Activated T-cell treated with anti-CD3 and anti-CD28 coated beads, Interleukin-2, amount 50 U/mL, for 24 hours (primary cell): ENCODE measurements around the gene HPS1.

Experiments used
- DNase-seq: peaks from one replicate; pipeline ENCODE4 v3.0.0-alpha.2; 2020
- H3K27ac Mint-ChIP-seq: 2 replicates; pipeline ENCODE4 v1.8.0; 2020; ENCODE audit warnings: mild to moderate bottlenecking, mixed read lengths
- H3K27me3 Mint-ChIP-seq: 2 replicates; pipeline ENCODE4 v1.8.0; 2020; ENCODE audit warnings: mixed read lengths
- H3K36me3 Mint-ChIP-seq: 2 replicates; pipeline ENCODE4 v1.8.0; 2020; ENCODE audit warnings: low read depth, mixed read lengths
- H3K4me1 Mint-ChIP-seq: 2 replicates; pipeline ENCODE4 v1.8.0; 2020; ENCODE audit warnings: low read depth, mixed read lengths
- H3K4me3 Mint-ChIP-seq: 2 replicates; pipeline ENCODE4 v1.8.0; 2020; ENCODE audit warnings: mild to moderate bottlenecking, moderate library complexity, mixed read lengths
- H3K9me3 Mint-ChIP-seq: 2 replicates; pipeline ENCODE4 v1.8.0; 2020; ENCODE audit warnings: mixed read lengths

HPS1 gene

GRCh38 chr10:98368644-98369043, 78.1 kb downstream of the HPS1 start:
- Mint-ChIP-seq H3K4me1 (no peaks in the 10 kb centered on the region), H3K9me3 (no peaks in the 10 kb centered on the region), H3K4me3 (no peak overlapping the region), H3K27me3 (no peaks in the 10 kb centered on the region), H3K27ac (no peak overlapping the region), H3K36me3 (no peaks in the 10 kb centered on the region)
- DNase-seq, result no peak

- Mint-ChIP-seq H3K27me3 (no peaks in the 10 kb centered on the region), H3K36me3 (no peaks in the 10 kb centered on the region), H3K4me1 (no peaks in the 10 kb centered on the region), H3K4me3 (no peak overlapping the region), H3K9me3 (no peaks in the 10 kb centered on the region), H3K27ac (no peak overlapping the region)
- no peak for DNase-seq
Measured at GRCh38 chr10:98367604-98368451, 78.9 kb downstream of the HPS1 start.
